ENCODE measurements around the gene COL2A1.

DNA sequence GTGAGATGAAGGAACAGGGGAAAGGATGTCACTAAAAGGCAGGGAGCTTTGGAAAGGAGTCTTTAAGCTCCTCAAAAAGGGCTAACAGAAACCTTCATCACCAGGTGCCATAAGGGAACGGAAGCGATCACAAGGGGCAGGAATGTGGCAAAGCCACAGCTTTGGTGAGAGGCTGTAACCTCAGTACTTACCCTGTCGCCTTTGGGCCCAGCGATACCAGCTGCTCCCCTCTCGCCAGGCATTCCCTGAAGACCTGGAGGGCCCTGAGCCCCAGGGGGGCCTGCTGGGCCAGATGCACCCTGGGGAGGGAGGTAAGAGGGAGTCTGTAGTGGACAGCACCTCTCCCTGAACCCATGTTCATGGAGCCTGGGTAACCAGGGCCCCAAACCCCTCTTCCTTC, 22.0 kb downstream of the COL2A1 start:
- TF ChIP-seq, protein P1, sequence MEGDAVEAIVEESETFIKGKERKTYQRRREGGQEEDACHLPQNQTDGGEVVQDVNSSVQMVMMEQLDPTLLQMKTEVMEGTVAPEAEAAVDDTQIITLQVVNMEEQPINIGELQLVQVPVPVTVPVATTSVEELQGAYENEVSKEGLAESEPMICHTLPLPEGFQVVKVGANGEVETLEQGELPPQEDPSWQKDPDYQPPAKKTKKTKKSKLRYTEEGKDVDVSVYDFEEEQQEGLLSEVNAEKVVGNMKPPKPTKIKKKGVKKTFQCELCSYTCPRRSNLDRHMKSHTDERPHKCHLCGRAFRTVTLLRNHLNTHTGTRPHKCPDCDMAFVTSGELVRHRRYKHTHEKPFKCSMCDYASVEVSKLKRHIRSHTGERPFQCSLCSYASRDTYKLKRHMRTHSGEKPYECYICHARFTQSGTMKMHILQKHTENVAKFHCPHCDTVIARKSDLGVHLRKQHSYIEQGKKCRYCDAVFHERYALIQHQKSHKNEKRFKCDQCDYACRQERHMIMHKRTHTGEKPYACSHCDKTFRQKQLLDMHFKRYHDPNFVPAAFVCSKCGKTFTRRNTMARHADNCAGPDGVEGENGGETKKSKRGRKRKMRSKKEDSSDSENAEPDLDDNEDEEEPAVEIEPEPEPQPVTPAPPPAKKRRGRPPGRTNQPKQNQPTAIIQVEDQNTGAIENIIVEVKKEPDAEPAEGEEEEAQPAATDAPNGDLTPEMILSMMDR (IDR thresholded peaks at IDR 0.05): no peak
- TF ChIP-seq EZH2 (IDR thresholded peaks at IDR 0.05) (no peak), EZH2phosphoT487 (IDR thresholded peaks at IDR 0.05) (no peak)

Measured in neural progenitor cell (in vitro differentiated cells).